Breast epithelium (tissue), 4 donors: Measurements from ENCODE around the gene PDLIM1. TPM values are rescaled to one million over a fixed set of nuclear protein-coding genes. Genes with fewer than 3 reads are reported as not detected.

Experiments
- DNase-seq, 2 donors: peaks; one replicate each; pipeline ENCODE4 v3.0.0-alpha.2; 2019; ENCODE audit warnings: low spot score in 2 of 2
- H3K27ac ChIP-seq, 2 donors: fragments of 200-600 bp; sonication (generic) in 1 of 2; one replicate each; pipeline ENCODE4 v1.5.1; 2016 to 2019; ENCODE audit warnings: mild to moderate bottlenecking in 1 of 2
- H3K27me3 ChIP-seq, 2 donors: fragments of 200-600 bp; sonication (generic) in 1 of 2; one replicate each; pipeline versions ENCODE4 v1.5.1 to v1.6.0; 2017 to 2019; ENCODE audit warnings: control low read depth in 1 of 2, mild to moderate bottlenecking in 1 of 2
- H3K36me3 ChIP-seq: fragments of 200-600 bp; one replicate; pipeline ENCODE4 v1.5.1; 2019
- H3K4me1 ChIP-seq, 2 donors: fragments of 200-600 bp; sonication (generic); one replicate each; pipeline ENCODE4 v1.5.1; 2016 to 2019; ENCODE audit warnings: control low read depth in 1 of 2
- H3K4me3 ChIP-seq, 3 donors: fragments of 200-600 bp; sonication (generic); 1 replicate in 2 of 3; 2 replicates in 1 of 3; pipeline ENCODE4 v1.5.1; 2016 to 2019; ENCODE audit warnings: mild to moderate bottlenecking in 3 of 3, moderate library complexity in 2 of 3
- H3K9me3 ChIP-seq, 2 donors: fragments of 200-600 bp; sonication (generic) in 1 of 2; one replicate each; pipeline ENCODE4 v1.5.1; 2016 to 2019; ENCODE audit warnings: control low read depth in 1 of 2
- CTCF ChIP-seq, 3 donors: fragments of 450-650 bp; IDR thresholded peaks; one replicate each; pipeline ENCODE4 v1.5.1; 2016 to 2017; ENCODE audit warnings: antibody characterized with exemption in 3 of 3, mild to moderate bottlenecking in 3 of 3, moderate library complexity in 3 of 3
- POLR2A ChIP-seq: fragments of 450-650 bp; IDR thresholded peaks from one replicate; pipeline ENCODE4 v1.6.1; 2016; ENCODE audit warnings: antibody characterized with exemption, mild to moderate bottlenecking, moderate library complexity
- POLR2AphosphoS5 ChIP-seq, 3 donors: sonication (generic); formaldehyde crosslinking; IDR thresholded peaks; one replicate each; pipeline ENCODE4 v1.6.1; 2017; ENCODE audit warnings: antibody characterized with exemption in 3 of 3
- intact Hi-C: fragments of 100-400 bp; cut with DNase I; formaldehyde crosslinking; loops from one replicate; pipeline ENCODE4 v1.15.1; 2023; ENCODE audit warnings: low total_unique reads
- total RNA-seq, 3 donors: library from RNA; depleted of rRNA; stranded (reverse); fragments of >200 nt; gene quantifications; one replicate each; pipeline ENCODE4 v1.1.0, GENCODE V29; 2016

PDLIM1 gene
- total RNA-seq, 3 donors from 2014 or later: 80.8 to 143 (median 87.7) TPM

- DNase-seq: no peak
- Histone ChIP-seq H3K27me3 (no peaks in the 10 kb centered on the region), H3K4me3 (no peak overlapping the region), H3K4me1 (peaks cover 0 to 8% of the 10 kb centered on the region in 2 donors), H3K27ac (no peak overlapping the region), H3K36me3 (no peaks in the 10 kb centered on the region), H3K9me3 (no peaks in the 10 kb centered on the region)
- TF ChIP-seq CTCF (IDR thresholded peaks at IDR 0.05): no peak
- TF ChIP-seq POLR2AphosphoS5 (IDR thresholded peaks at IDR 0.05): no peak
- TF ChIP-seq POLR2A: no peak
- intact Hi-C loops: no loop called here
Measured at GRCh38 chr10:95284807-95285206, 6.0 kb downstream of the PDLIM1 start.

DNA sequence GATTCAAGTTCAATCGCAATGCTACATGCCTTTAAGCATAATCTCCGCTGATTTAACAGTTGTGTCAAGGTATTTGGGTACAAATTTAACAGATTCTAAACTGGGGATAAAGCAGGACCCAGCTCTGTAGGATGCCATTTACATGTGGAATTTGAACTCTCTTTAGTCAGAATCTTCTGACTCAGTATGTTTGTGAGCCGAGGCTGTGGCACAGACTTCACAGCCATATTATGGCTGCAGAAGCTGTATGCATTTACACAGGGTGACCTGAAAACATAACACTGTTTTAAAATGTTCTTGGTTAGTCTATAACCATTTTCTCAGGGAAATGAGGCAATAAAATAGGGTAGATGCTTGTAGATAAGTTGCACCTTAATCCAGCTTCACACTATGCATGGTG, 8.7 kb downstream of the PDLIM1 start:
- Histone ChIP-seq H3K27me3 (no peaks in the 10 kb centered on the region), H3K36me3 (no peaks in the 10 kb centered on the region), H3K27ac (no peak overlapping the region), H3K4me3 (no peak overlapping the region), H3K4me1 (peaks cover 3 to 13% of the 10 kb centered on the region in 2 donors), H3K9me3 (no peaks in the 10 kb centered on the region)
- TF ChIP-seq POLR2AphosphoS5 (IDR thresholded peaks at IDR 0.05) (no peak), POLR2A (no peak), CTCF (IDR thresholded peaks at IDR 0.05) (no peak)
- intact Hi-C loops: no loop called here
- no peak for DNase-seq

- DNase-seq: no peak
- Histone ChIP-seq H3K36me3 (no peaks in the 10 kb centered on the region), H3K4me3 (no peak overlapping the region), H3K9me3 (no peaks in the 10 kb centered on the region), H3K27ac (peak overlapping the region; percentile 41 to 45), H3K27me3 (no peaks in the 10 kb centered on the region), H3K4me1 (peaks cover 3 to 7% of the 10 kb centered on the region in 2 donors)
- intact Hi-C loops: no loop called here
- TF ChIP-seq CTCF (IDR thresholded peaks at IDR 0.05) (no peak), POLR2AphosphoS5 (IDR thresholded peaks at IDR 0.05) (no peak), POLR2A (no peak)
Measured at GRCh38 chr10:95281206-95281605, 9.6 kb downstream of the PDLIM1 start.

DNA sequence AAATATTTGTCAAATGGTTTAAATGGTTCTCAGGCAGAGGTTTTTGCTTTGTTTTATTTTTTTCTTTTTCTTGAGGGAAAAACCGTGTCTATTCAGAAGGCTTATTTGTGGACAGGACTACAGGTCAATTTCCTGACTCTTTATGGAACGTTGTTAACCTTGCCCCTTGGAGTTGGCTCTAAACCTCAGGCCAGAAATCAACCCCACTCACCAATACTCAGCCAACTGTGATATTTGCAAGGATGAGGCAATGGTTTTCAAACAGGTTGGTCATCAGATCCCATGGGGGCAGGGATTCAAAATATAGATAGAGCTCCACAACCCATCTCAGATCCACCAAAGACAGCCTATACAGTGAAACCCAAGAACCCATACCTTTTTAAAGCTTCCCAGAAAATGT, 10.2 kb downstream of the PDLIM1 start:
- no peak overlapping the region for H3K4me3 ChIP-seq
- DNase-seq: no peak
- TF ChIP-seq POLR2A (no peak), CTCF (IDR thresholded peaks at IDR 0.05) (no peak), POLR2AphosphoS5 (IDR thresholded peaks at IDR 0.05) (no peak)
- H3K4me1 ChIP-seq: peaks cover 3 to 7% of the 10 kb centered on the region in 2 donors
- no peaks in the 10 kb centered on the region for H3K36me3 ChIP-seq
- no peaks in the 10 kb centered on the region for H3K27me3 ChIP-seq
- no peaks in the 10 kb centered on the region for H3K9me3 ChIP-seq
- intact Hi-C loops: no loop called here
- H3K27ac ChIP-seq: peak overlapping the region; percentile 41 to 81

DNA sequence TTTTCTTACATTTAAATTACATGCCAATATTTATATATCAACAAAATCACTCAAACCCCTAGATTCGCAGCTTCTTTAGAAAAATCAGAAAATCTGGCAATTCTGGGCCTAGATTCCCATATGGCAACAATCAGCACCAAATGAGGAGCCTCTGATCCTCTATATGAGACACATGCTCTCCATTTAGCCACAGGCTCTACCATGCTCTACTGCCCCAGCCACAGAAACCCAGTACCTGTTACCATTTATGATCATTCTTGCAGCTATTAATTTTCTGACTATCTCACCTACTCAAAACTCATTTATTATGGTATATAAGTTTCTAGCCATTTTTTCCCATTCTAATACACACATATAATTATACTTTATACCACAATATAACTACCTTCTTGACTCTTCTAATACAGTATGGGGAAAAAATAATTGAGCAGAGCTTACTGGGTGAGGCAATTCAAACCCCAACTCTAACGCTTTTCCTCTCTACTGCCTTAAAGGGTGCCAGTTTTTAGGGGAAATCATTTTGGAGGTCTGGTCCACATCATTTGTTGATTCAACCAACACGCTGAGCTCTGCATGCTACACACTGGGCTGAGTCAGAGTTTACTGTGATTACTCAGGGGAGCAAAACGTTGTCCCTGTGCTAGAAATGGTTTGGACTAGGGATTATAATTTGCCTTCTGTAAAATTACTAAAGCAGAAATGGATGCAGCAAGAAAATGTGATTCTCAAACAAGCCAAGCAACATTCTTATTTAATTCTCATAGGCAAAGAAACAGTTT, 11.6 kb downstream of the PDLIM1 start:
- peak overlapping the region; percentile 81 to 88 for H3K27ac ChIP-seq
- TF ChIP-seq CTCF (IDR thresholded peaks at IDR 0.05) (no peak), POLR2A (no peak), POLR2AphosphoS5 (IDR thresholded peaks at IDR 0.05) (no peak)
- intact Hi-C loops: no loop called here
- H3K4me3 ChIP-seq: no peak overlapping the region
- no peak for DNase-seq
- no peaks in the 10 kb centered on the region for H3K27me3 ChIP-seq
- H3K9me3 ChIP-seq: no peaks in the 10 kb centered on the region
- H3K36me3 ChIP-seq: no peaks in the 10 kb centered on the region
- H3K4me1 ChIP-seq: peaks cover 3 to 7% of the 10 kb centered on the region in 2 donors
